Measurements from ENCODE around the gene TOM1. TPM values are rescaled to one million over a fixed set of nuclear protein-coding genes. Genes with fewer than 3 reads are reported as not detected.
A peak's percentile ranks its signal among the peaks of the same experiment; 100 is the strongest.

TOM1 gene
- total RNA-seq, 2 experiments from 2014 or later: 23.7 to 29.5 TPM

DNA sequence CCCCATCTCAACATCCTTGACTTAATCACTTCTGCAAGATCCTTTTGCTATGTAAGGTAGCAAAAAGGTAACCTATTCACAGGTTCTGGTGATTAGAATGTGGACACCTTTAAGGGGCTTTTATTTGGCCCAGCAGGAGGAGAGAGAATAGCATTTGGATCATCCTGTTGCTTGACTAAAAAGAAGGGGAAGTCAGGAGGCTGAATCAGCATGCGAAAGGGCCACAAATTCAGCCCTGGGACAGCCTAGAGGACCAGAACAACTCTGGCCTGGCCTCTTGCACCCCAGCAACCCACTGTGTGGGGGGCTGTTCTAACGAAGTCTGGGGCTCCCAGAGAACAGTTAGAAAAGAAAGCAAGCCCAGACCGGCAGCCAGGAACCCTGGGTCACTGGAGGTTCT, 78.0 kb downstream of the TOM1 start:
- H3K9me3 Mint-ChIP-seq (ENCODE audit: low read depth): no peaks in the 10 kb centered on the region
- peak overlapping the region; percentile 55 for H3K27ac Mint-ChIP-seq
- ChIA-PET CTCF (no interaction called here), POLR2A (no interaction called here)
- no peak for DNase-seq
- peaks cover 16% of the 10 kb centered on the region for H3K27me3 Mint-ChIP-seq
- H3K4me1 Mint-ChIP-seq: peaks cover 18% of the 10 kb centered on the region
- intact Hi-C loops (cut with DNase I, micrococcal nuclease): no loop called here
- H3K36me3 Mint-ChIP-seq (ENCODE audit: low read depth): no peaks in the 10 kb centered on the region
- no peak overlapping the region for H3K4me3 Mint-ChIP-seq
- no peak for ATAC-seq

DNA sequence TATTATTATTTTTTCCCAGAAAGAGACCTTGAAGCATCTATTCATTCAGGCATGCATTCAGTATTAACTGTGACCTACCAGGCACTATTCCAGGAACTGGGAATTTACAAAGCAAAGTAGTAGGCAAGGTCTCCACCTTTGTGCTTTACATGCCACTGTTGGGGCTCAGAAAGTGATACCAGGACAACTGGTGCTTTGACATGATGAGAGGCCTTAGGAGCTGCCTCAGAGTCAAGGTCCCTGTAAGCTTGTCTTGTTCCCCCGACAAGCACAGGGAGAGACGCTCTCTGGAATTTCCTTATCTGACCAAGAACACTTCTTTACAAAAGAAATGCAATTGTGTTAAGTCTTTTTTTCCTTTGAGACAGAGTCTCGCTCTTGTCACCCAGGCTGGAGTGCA, 78.9 kb downstream of the TOM1 start:
- Mint-ChIP-seq H3K27me3 (peaks cover 23% of the 10 kb centered on the region), H3K4me1 (peaks cover 18% of the 10 kb centered on the region), H3K36me3 (ENCODE audit: low read depth) (no peaks in the 10 kb centered on the region), H3K27ac (no peak overlapping the region), H3K4me3 (no peak overlapping the region), H3K9me3 (ENCODE audit: low read depth) (no peaks in the 10 kb centered on the region)
- ATAC-seq: no peak
- intact Hi-C loops (cut with DNase I, micrococcal nuclease): no loop called here
- CTCF ChIA-PET: no interaction called here
- no peak for DNase-seq
- POLR2A ChIA-PET: no interaction called here

DNA sequence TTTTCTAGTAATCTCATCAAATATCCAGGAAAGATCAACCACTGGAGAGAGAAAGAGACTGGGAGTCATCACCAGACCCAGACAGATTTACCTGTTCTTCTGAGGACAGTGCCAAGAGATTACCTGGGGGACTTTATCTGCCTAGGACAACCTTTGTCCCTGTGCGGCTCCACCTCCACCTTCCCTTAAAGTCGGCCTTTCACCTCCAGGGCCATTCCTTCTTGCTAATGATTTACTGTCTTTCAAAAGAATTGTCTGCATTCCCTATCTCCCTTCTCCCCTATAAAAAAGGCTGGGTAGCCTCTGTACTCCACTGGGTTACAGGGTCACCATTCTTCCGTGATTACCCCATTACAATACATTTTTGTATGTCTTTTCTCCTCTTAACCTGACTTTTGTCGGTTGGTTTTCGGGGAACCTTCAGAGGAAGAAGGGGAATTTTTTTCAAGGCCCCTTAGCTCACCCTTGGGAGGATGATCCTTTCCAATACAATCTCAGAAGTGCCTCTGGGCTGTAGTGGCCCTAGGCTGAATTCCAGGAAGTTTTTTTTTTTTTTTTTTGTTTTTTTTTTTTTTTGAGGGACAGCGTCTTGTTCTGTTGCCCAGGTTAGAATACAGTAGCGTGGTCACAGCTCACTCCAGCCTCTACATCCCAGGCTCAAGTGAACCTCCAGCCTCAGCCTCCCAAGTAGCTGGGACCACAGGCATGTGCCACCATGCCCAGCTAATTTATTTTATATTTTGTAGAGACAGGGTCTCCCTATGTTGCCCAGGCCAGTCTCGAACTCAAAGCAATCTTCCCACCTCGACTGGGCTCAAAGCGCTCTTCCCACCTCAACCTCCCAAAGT, 79.7 kb downstream of the TOM1 start:
- no peaks in the 10 kb centered on the region for H3K36me3 Mint-ChIP-seq (ENCODE audit: low read depth)
- ATAC-seq: no peak
- H3K9me3 Mint-ChIP-seq (ENCODE audit: low read depth): no peaks in the 10 kb centered on the region
- no peak for DNase-seq
- H3K4me1 Mint-ChIP-seq: peaks cover 18% of the 10 kb centered on the region
- POLR2A ChIA-PET: no interaction called here
- no peak overlapping the region for H3K4me3 Mint-ChIP-seq
- H3K27ac Mint-ChIP-seq: no peak overlapping the region
- intact Hi-C loops (cut with DNase I, micrococcal nuclease): no loop called here
- peaks cover 27% of the 10 kb centered on the region for H3K27me3 Mint-ChIP-seq
- CTCF ChIA-PET: no interaction called here

GRCh38 chr22:35380013-35380412, 80.3 kb downstream of the TOM1 start:
- ChIA-PET CTCF (interaction anchor here (0.9 to 1.0 kb wide), 2 partner anchors 21 to 122 kb away, joined by 4 read pairs; no protein-coding TSS in a partner anchor), POLR2A (no interaction called here)
- Mint-ChIP-seq H3K9me3 (ENCODE audit: low read depth) (no peaks in the 10 kb centered on the region), H3K27ac (no peak overlapping the region), H3K4me3 (no peak overlapping the region), H3K36me3 (ENCODE audit: low read depth) (no peaks in the 10 kb centered on the region), H3K27me3 (peaks cover 30% of the 10 kb centered on the region), H3K4me1 (peaks cover 18% of the 10 kb centered on the region)
- intact Hi-C loops (cut with DNase I, micrococcal nuclease): no loop called here
- ATAC-seq: no peak
- DNase-seq: no peak

DNA sequence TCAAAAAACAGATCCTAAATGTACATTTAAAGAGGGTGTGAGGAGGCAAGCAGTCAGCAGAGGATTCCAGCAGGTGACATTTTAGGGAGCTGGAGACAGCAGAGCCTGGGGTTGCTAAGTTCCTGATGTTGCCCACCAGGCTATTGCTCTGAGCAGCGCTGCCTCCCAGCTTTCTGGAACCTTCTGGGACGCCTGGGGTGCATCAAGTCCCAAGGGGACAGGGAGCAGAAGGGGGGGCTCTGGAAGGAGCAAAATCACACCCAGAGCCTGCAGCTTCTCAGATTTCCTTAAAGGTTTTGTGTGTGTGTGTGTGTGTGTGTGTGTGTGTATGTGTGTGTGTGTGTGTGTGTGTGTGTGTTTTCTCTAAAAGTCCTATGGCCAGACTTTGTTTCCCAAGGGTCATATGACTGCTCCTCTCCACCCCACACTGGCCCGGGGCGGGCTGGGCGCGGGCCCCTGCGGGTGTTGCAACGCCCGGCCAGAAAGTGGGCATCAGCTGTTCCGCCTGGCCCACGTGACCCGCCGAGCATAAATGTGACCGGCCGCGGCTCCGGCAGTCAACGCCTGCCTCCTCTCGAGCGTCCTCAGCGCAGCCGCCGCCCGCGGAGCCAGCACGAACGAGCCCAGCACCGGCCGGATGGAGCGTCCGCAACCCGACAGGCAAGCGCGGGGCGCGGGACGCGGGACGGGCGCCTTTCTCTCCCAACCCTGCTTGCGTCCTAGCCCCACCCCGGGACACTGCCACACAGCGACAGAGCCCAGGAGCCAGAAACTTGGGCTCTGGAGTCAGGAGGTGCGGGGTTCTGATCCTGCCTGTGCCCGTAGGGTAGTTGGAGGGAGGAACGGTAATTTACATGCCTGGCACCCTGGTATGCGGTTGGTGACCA, 81.1 kb downstream of the TOM1 start, which contains the start of gene HMOX1:
Gene HMOX1, plus strand, starts transcription at position 560 of the 887 bp plus-strand sequence. Its CDS starts 78 bp downstream, at position 638.
- H3K36me3 Mint-ChIP-seq (ENCODE audit: low read depth): no peaks in the 10 kb centered on the region
- H3K27ac Mint-ChIP-seq: no peak within 1 kb of the TSS
- peak within 1 kb of the TSS; percentile 35 for H3K4me3 Mint-ChIP-seq
- no peaks in the 10 kb centered on the region for H3K9me3 Mint-ChIP-seq (ENCODE audit: low read depth)
- peaks cover 30% of the 10 kb centered on the region for H3K27me3 Mint-ChIP-seq
- intact Hi-C loops (cut with DNase I, micrococcal nuclease): no loop called here
- CTCF ChIA-PET: interaction anchor here (0.9 to 1.0 kb wide), 2 partner anchors 22 to 122 kb away, joined by 4 read pairs; no protein-coding TSS in a partner anchor
- H3K4me1 Mint-ChIP-seq: peaks cover 18% of the 10 kb centered on the region
- POLR2A ChIA-PET: no interaction called here
- peak; percentile 86 for ATAC-seq
- peak; percentile 73 for DNase-seq

GRCh38 chr22:35381424-35382009, 81.8 kb downstream of the TOM1 start:
- H3K27ac Mint-ChIP-seq: no peak overlapping the region
- no peaks in the 10 kb centered on the region for H3K9me3 Mint-ChIP-seq (ENCODE audit: low read depth)
- intact Hi-C loops (cut with DNase I, micrococcal nuclease): no loop called here
- no peak for DNase-seq
- H3K36me3 Mint-ChIP-seq (ENCODE audit: low read depth): no peaks in the 10 kb centered on the region
- peaks cover 18% of the 10 kb centered on the region for H3K4me1 Mint-ChIP-seq
- ChIA-PET CTCF (no interaction called here), POLR2A (no interaction called here)
- H3K27me3 Mint-ChIP-seq: peaks cover 30% of the 10 kb centered on the region
- ATAC-seq: no peak
- H3K4me3 Mint-ChIP-seq: peak overlapping the region; percentile 35

DNA sequence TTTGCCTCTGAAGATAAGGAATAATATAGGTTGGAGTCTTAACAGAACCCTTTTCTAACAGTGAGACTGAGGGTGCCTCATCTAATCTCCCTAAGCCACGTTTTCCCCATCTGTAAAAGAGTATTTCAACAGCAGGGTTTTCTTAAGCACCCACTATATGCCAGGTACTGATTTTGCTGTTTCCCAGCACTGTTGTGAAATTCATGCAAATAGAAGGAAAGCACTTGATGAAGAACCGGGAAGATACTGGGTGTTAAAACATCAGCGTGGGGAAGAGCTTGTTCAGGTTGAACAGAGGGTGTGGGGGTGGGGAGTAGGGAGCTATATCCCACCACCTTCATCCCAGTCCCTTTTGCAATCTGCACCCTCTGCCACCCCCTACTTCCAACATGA, 84.0 kb downstream of the TOM1 start:
- Mint-ChIP-seq H3K27ac (no peak overlapping the region), H3K9me3 (ENCODE audit: low read depth) (no peaks in the 10 kb centered on the region), H3K4me3 (no peak overlapping the region), H3K27me3 (peaks cover 30% of the 10 kb centered on the region), H3K36me3 (ENCODE audit: low read depth) (no peaks in the 10 kb centered on the region), H3K4me1 (peaks cover 7% of the 10 kb centered on the region)
- DNase-seq: no peak
- CTCF ChIA-PET: no interaction called here
- intact Hi-C loops (cut with DNase I, micrococcal nuclease): no loop called here
- no peak for ATAC-seq
- POLR2A ChIA-PET: interaction anchor here (0.7 kb wide), 1 partner anchor 13 kb away, joined by 3 read pairs; no protein-coding TSS in a partner anchor

- Mint-ChIP-seq H3K36me3 (ENCODE audit: low read depth) (no peaks in the 10 kb centered on the region), H3K27ac (no peak overlapping the region), H3K9me3 (ENCODE audit: low read depth) (no peaks in the 10 kb centered on the region), H3K27me3 (peaks cover 30% of the 10 kb centered on the region), H3K4me1 (peaks cover 7% of the 10 kb centered on the region), H3K4me3 (no peak overlapping the region)
- ATAC-seq: no peak
- ChIA-PET POLR2A (no interaction called here), CTCF (no interaction called here)
- intact Hi-C loops (cut with DNase I, micrococcal nuclease): no loop called here
- no peak for DNase-seq
Observed at GRCh38 chr22:35384527-35384926, 84.8 kb downstream of the TOM1 start.

DNA sequence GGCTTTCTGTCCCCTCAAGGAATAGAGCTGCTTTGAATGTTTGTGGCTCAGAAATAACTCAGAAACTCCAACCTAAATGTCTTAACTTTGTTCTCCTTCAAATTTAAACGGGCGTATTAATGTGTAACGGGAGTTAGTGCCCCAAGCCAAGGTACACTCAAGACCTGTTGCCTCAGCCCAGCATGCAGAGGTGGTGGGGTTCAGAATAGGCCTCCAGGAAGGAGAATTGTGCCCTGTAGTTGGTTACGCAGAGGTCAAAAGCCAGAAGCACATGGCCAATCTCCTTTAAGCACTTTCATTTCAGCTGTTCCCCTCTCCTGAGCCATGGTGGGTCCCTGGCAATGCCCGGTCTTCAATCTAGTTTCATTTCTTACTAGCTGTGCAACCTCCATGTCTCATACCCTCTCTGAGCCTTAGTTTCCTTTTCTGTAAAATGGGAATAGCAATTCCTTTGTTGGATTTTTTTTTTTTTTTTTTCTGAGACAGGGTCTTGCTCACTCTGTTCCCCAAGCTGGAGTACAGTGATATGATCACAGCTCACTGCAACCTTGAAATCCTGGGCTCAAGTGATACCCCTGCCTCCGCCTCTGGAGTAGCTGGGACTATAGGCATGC, 85.4 kb downstream of the TOM1 start:
- peaks cover 7% of the 10 kb centered on the region for H3K4me1 Mint-ChIP-seq
- H3K27me3 Mint-ChIP-seq: peaks cover 26% of the 10 kb centered on the region

GRCh38 chr22:35386670-35387288, 87.1 kb downstream of the TOM1 start:
- H3K27me3 Mint-ChIP-seq: peaks cover 17% of the 10 kb centered on the region
- H3K36me3 Mint-ChIP-seq (ENCODE audit: low read depth): no peaks in the 10 kb centered on the region
- ChIA-PET POLR2A (no interaction called here), CTCF (interaction anchor here (1.3 kb wide), 1 partner anchor 11 kb away, joined by 3 read pairs; no protein-coding TSS in a partner anchor)
- ATAC-seq: no peak
- H3K27ac Mint-ChIP-seq: no peak overlapping the region
- no peaks in the 10 kb centered on the region for H3K4me1 Mint-ChIP-seq
- intact Hi-C loops (cut with DNase I, micrococcal nuclease): no loop called here
- no peaks in the 10 kb centered on the region for H3K9me3 Mint-ChIP-seq (ENCODE audit: low read depth)
- H3K4me3 Mint-ChIP-seq: no peak overlapping the region
- DNase-seq: no peak

More for the DNA sequence above, 85.4 kb downstream of the TOM1 start:
- intact Hi-C loops (cut with DNase I, micrococcal nuclease): no loop called here
- no peaks in the 10 kb centered on the region for H3K36me3 Mint-ChIP-seq (ENCODE audit: low read depth)
- H3K9me3 Mint-ChIP-seq (ENCODE audit: low read depth): no peaks in the 10 kb centered on the region
- ATAC-seq (no peak), DNase-seq (no peak)
- H3K4me3 Mint-ChIP-seq: no peak overlapping the region
- H3K27ac Mint-ChIP-seq: no peak overlapping the region
- ChIA-PET CTCF (interaction anchor here (1.1 kb wide), 1 partner anchor 745 kb away, joined by 3 read pairs; no protein-coding TSS in a partner anchor), POLR2A (no interaction called here)

GRCh38 chr22:35390933-35391332, 91.2 kb downstream of the TOM1 start:
- ATAC-seq (no peak), DNase-seq (no peak)
- no peak overlapping the region for H3K27ac Mint-ChIP-seq
- H3K9me3 Mint-ChIP-seq (ENCODE audit: low read depth): no peaks in the 10 kb centered on the region
- intact Hi-C loops (cut with DNase I, micrococcal nuclease): no loop called here
- no peaks in the 10 kb centered on the region for H3K36me3 Mint-ChIP-seq (ENCODE audit: low read depth)
- no peaks in the 10 kb centered on the region for H3K4me1 Mint-ChIP-seq
- no peak overlapping the region for H3K4me3 Mint-ChIP-seq
- POLR2A ChIA-PET: no interaction called here
- H3K27me3 Mint-ChIP-seq: no peaks in the 10 kb centered on the region
- CTCF ChIA-PET: no interaction called here
